BE2C (cell line): Measurements from ENCODE around the gene DLG2.
"Not testable (repeated sequence)": the region's sequence is repeated elsewhere in the genome, so short reads cannot be mapped to it uniquely, and the experiment has no call there.

Experiments
- DNase-seq: peaks from one replicate; pipeline ENCODE4 v3.0.0-alpha.2; 2020
- H3K27me3 ChIP-seq: fragments of 250-450 bp; sonication (Bioruptor Pico); 2 replicates; pipeline ENCODE4 v1.5.1; 2020; ENCODE audit warnings: mild to moderate bottlenecking
- H3K36me3 ChIP-seq: fragments of 250-450 bp; sonication (Bioruptor Pico); 2 replicates; pipeline ENCODE4 v1.5.1; 2020; ENCODE audit warnings: mild to moderate bottlenecking
- H3K4me1 ChIP-seq: fragments of 250-450 bp; sonication (Bioruptor Pico); 2 replicates; pipeline ENCODE4 v1.5.1; 2020
- H3K4me3 ChIP-seq: 2 replicates; pipeline ENCODE4 v1.5.1; 2011; ENCODE audit warnings: low read depth, low read length
- H3K9me3 ChIP-seq: fragments of 250-450 bp; sonication (Bioruptor Pico); 2 replicates; pipeline ENCODE4 v1.5.1; 2020
- TF ChIP-seq, protein P1 (sequence below): IDR thresholded peaks from 2 replicates; pipeline ENCODE4 v1.5.1; 2012; ENCODE audit warnings: mild to moderate bottlenecking, low read depth, low read length

DLG2 gene

DNA sequence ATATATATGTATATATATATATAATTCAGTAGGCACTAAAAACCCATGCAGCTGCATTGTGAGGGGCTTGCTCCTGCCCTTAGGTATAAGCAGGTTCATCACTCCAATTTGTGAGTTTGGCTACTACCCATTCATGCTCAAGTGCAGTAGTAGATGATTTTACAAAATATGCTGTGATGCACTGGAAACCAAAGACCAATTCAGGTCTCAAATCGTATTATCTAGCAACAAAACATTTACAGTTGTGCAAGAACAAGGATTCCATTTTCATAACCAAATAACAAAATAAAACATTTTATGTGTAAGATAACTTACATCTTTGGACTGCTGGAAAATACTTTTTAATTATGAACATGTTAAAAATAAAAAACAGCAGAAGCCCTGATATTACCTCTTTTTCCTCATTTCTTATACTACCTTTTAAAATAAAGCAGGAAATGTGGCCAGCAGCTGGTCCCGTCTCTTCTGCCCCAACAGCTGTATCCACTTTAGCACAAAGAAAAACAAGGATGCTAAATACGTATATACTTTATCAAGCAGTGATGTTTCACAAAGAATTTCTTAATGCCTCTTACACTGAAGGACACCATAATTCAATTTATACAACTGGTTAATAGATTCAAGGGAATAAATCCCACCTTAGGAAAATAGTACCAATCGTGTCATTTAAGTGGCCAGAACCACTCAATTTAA lies 35.0 kb upstream of the DLG2 start:
- H3K27me3 ChIP-seq, result no peaks in the 10 kb centered on the region
- no peaks in the 10 kb centered on the region for H3K9me3 ChIP-seq
- H3K36me3 ChIP-seq, result peaks cover 40% of the 10 kb centered on the region
- DNase-seq, result no peak
- TF ChIP-seq, protein P1, sequence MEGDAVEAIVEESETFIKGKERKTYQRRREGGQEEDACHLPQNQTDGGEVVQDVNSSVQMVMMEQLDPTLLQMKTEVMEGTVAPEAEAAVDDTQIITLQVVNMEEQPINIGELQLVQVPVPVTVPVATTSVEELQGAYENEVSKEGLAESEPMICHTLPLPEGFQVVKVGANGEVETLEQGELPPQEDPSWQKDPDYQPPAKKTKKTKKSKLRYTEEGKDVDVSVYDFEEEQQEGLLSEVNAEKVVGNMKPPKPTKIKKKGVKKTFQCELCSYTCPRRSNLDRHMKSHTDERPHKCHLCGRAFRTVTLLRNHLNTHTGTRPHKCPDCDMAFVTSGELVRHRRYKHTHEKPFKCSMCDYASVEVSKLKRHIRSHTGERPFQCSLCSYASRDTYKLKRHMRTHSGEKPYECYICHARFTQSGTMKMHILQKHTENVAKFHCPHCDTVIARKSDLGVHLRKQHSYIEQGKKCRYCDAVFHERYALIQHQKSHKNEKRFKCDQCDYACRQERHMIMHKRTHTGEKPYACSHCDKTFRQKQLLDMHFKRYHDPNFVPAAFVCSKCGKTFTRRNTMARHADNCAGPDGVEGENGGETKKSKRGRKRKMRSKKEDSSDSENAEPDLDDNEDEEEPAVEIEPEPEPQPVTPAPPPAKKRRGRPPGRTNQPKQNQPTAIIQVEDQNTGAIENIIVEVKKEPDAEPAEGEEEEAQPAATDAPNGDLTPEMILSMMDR, result no peak
- H3K4me1 ChIP-seq, result no peaks in the 10 kb centered on the region
- H3K4me3 ChIP-seq, result peak overlapping the region; percentile 92

DNA sequence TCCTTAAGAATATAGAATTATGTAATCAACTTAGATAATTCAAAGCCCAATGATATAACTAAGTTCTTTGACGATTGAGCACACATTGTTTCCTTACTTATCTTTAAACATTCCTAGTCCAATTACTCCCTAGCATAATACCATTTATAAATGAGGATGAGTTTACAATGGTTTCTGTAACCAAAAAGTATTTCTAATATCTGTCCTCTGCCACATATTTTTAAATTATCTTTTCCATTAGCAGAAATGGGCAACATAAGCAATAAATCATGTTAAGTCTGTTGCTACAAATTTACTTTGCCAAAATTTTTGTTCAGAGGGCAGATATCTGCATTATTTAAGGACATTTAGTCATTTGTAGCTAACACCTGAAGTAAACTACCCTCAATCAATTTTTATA lies 31.0 kb upstream of the DLG2 start:
- DNase-seq, result no peak
- TF ChIP-seq, protein P1, result no peak
- peaks cover 66% of the 10 kb centered on the region for H3K36me3 ChIP-seq
- no peak overlapping the region for H3K4me3 ChIP-seq
- no peaks in the 10 kb centered on the region for H3K27me3 ChIP-seq
- no peaks in the 10 kb centered on the region for H3K4me1 ChIP-seq
- H3K9me3 ChIP-seq, result no peaks in the 10 kb centered on the region

DNA sequence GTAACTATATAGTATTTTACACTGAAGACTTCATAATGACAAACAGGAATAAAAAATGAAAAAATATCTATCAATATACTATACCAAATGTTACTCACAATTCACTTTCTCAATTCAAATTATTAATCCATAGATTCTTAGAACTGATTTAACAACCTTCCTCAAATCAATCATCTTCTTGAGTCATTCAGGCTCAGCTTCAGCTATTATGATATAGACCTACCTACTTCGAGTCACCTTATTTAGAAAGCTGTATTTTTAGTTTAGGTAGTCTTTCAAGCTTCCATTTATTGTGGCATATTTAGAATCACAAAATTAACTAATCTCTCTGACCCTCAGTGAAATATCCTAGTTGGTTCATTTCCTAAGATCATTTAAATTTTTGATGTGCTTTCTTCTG lies 29.6 kb upstream of the DLG2 start:
- TF ChIP-seq, protein P1, result no peak
- Histone ChIP-seq H3K4me3 (no peak overlapping the region), H3K27me3 (no peaks in the 10 kb centered on the region), H3K9me3 (no peaks in the 10 kb centered on the region), H3K4me1 (no peaks in the 10 kb centered on the region), H3K36me3 (peaks cover 66% of the 10 kb centered on the region)
- no peak for DNase-seq

DNA sequence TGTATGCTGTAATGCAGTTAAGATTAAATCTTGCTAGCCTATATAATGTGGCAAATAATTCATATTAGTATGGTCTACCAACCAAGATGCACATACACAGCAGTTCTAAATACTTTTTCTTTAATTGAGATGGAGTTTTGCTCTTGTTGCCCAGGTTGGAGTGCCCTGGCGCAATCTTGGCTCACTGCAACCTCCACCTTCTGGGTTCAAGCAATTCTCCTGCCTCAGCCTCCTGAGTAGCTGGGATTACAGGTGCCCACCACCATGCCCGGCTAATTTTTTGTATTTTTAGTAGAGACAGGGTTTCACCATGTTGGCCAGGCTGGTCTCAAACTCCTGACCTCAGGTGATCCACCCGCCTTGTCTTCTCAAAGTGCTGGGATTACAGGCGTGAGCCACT lies 27.2 kb upstream of the DLG2 start:
- not testable (repeated sequence) for H3K4me1 ChIP-seq, H3K4me3 ChIP-seq, H3K27me3 ChIP-seq, H3K9me3 ChIP-seq, DNase-seq
- peaks cover 50% of the 10 kb centered on the region for H3K36me3 ChIP-seq

DNA sequence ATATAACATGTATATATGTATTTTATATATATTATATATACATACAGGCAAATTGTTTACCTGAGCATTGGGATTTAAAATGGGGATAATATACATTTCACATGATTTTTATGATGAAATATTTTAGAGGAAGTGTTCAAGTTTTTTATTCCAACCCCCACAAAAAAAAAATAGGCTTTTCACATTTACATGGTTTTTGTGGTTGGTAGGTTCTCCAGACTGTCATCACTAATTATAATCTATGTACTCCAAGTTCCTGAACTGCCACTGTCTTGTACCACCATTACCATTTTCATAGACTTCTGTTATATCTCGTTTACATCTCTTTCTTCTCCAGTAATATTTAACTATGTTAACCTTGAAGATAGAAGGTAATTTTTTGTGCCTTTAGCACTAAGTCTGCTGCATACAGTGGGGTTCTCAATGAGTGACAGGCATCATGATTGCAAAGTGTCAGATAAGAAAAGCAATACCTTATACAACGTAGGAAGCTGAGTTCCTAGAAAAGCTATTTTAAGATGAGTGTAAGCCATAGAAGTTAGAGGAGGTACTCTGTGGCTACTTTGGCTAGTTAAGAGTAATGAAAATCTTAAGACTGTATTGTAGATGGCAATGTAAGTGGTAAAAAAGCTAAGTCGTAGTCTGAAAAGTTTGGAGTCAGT lies 25.8 kb upstream of the DLG2 start:
- Histone ChIP-seq H3K4me1 (no peaks in the 10 kb centered on the region), H3K36me3 (peaks cover 37% of the 10 kb centered on the region), H3K27me3 (no peaks in the 10 kb centered on the region), H3K4me3 (no peak overlapping the region), H3K9me3 (no peaks in the 10 kb centered on the region)
- no peak for DNase-seq
- TF ChIP-seq, protein P1, result no peak

DNA sequence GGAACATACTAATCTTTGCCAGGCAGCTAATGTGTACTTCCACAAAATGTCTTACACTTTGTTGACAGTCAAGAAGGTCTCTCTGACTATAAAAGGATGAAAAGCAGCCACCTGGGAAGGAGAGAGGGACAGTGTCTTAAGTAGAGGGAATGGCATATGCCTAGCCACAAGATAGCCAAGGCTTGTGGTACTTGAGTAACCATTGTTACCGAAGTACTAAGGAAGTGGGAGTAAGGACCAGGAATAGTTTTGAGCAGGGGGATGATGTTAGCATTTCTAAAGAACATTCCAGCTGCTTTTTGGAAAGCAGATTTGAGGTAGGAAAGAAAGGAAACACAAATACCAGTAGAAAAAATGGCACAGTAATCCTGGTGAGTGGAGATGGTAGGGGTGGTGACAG lies 24.0 kb upstream of the DLG2 start:
- no peaks in the 10 kb centered on the region for H3K27me3 ChIP-seq
- H3K36me3 ChIP-seq, result peaks cover 20% of the 10 kb centered on the region
- DNase-seq, result no peak

More for the DNA sequence above, 24.0 kb upstream of the DLG2 start:
- H3K4me1 ChIP-seq, result no peaks in the 10 kb centered on the region
- H3K4me3 ChIP-seq, result no peak overlapping the region
- no peaks in the 10 kb centered on the region for H3K9me3 ChIP-seq
- TF ChIP-seq, protein P1, result no peak
